ENCODE results near the gene TAMALIN.
A peak's percentile ranks its signal among the peaks of the same experiment; 100 is the strongest.

Gene TAMALIN

DNA sequence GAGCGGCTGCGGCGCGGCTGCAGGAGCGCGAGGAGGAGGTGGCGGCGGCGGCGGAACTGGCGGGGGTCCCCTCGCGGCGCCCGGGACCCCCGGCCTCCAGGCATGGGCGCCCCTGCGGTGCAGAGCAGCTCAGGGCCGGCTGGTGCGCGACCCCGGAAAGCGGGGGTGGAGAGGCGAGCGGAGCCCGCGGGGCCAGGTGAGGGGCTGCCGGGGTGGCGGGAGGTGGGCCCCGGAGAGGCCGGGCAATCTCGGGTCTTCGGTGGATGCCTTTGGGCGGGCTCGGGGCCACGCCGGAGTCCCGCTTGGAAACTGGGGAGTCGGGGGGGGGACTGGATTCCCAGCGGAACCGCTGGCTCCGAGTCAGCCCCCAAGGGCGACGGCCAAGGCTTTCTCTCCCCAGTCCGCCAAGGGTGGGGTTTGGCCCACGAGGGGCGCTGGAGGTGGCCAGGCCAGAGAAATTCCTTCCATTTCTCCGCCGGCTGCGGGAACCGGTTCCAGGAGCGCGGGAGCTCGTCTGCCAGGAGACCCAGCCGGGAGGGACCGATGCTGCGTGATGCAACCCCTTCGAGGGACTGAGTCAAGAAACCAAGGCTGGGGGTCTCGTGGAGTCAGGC, 30.6 kb downstream of the TAMALIN start:
- no peak for DNase-seq

DNA sequence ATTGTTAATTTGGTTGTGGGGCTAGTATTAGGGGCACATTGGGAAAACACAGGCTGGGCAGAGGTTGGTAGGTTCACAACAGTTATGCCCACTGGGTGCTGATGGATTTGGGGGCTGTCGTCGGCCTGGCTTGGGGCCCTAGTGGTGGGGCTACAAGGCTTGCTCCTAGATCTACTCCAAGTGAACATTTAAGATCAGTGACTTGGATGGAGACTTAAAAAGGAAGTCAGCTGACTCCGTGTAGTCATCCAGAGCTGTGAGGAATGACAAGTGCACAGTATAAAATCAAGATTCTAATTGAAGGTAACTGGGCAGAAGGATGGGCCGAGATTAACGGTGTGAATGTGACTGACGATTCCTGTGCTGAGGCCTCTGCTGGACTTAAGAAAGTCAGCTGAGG, 31.7 kb downstream of the TAMALIN start:
- DNase-seq = no peak

DNA sequence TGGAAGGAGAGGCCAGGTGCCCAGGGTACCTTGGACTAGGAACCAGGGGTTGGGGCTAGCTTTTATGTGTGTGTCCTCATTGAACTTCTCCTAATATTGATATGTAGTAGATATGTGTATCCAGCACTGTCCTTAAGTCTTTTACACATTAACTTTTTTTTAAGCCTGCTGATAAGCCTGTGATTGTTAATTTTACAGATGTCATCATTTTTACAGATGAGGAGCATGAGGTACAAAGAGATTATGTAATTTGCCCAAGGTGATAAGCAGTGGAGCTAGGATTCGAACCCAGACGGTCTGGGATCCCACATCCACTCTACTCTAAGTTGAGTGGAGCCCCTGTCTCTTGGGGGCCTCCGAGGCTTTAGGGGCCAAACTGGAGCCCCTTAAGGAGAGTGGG, 34.3 kb downstream of the TAMALIN start:
- DNase-seq = no peak

DNA sequence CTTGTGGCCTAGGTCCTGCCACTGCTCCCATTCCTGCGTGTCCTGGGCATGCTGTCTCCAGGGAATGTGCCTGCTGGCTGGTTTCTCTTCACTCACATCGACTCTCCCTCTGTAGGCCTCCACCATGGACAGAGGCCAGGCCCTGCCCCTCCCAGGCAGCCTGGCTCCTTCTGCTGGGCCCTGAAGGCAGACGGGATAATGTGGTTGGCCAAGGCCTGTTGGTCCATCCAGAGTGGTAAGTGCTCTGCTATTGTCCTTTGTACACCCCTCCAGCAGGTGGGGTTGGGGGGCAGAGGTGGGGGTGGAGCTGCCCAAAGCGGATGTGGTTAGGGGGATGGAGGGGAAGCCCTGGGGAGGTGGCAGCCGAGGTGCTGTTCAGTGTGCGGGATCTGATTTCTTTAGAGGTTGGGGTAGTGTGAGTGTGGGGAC, 35.0 kb downstream of the TAMALIN start:
- DNase-seq = no peak

DNA sequence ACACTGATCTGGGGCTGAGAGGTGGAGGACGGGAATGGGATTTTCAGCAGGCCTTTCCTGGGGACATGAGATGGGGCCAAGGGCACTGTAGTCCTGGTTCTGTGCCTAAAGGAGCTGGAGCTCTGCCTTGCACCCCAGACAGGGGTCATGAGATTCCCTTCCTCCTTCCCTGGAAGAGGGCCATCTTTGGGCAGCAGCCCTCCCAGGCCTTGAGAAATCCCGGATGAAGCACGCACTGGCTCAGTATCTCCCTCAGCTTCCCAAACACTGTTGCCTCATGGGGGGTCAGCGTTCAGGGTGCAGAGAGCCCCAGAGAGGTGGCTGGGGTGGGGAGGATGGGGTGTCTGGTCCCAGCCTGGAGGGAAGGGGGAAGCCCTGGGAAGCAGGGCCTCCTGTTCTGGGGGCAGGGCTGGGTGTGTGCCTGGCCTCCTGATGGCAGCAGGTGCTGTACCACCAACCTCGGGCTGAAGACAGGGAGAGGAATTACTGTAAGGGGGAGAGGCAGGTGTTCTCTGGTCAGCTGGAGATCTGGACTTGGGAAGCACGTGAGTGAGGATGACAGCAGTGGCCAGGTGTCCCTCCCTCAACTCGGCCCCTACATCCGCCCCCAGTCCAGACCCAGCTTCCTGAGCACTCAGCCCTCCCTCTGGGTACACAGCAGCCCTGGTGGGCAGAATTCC, 36.1 kb downstream of the TAMALIN start:
- DNase-seq = no peak

DNA sequence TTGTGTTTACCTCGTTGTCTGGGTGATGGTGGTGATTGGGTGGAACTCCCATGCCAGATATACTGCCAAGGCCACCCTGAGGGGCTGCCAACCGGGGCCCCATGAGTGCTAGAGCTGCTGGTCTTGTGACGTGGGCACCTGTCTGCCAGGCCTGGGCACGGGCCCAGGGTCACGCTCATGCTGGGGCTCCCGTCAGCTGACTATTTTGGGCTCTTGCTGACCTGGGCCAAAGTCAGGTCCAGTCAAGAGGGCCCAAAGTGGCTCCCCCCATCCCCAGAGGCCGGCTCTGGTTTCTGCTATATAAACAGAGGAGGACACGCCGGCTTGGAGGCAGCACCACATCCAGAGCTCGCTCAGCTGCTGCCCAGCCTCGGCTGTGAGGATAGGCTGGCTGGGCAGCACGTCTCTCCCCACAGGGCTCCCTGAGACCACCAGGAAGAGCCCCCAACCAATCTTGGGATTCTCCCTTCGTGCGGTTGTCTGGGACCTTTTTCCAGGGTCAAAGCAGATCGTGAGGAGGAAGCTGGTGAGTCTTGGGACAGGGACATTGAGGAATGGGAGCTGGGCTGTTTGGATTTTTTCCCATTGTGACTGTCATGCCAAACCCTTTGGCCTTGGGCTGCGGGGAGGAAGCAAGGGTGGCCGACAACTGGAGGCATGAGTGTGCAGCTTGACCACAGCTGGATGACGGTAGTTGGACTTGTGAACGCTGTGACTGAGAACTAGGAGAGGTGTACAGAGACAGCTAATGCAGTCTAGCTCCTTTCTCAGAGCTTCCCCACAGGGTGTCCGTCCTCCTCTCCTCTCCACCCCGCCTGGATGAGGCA, 36.9 kb downstream of the TAMALIN start:
- no peak for DNase-seq

DNA sequence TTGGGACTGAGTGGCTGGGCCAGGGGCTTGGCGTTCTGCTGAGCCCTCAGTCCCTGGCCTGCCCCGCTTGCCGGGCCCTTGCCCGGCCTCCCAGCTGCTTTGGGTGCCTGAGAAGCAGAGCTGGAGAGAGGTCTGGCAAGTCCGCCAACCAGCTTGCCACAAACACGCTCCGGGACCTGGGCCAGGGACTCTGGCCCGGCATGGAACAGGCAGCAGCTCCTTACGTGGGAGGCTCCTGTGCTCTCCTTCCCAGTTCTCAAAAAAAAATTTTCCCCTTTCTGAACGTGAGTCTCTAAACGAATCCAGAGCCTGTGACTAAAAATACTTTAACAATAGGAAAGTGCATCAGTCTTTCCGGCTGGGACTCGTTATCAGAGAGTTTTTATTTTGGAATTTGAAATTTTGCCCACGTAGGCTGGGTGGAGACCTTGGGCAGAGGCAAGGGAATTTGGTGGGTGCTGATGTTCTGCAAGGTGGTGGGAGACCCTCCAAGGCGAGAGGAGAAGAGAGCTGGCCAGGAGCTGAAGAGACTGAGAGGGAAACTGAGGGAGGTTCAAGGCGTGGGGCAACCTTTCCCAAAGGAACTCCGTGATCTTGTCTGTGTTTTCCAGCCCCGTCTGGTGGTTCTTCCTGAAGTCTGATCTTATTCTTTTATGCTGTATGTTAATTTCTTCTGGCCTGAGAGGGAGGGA, 37.7 kb downstream of the TAMALIN start:
- DNase-seq = no peak

DNA sequence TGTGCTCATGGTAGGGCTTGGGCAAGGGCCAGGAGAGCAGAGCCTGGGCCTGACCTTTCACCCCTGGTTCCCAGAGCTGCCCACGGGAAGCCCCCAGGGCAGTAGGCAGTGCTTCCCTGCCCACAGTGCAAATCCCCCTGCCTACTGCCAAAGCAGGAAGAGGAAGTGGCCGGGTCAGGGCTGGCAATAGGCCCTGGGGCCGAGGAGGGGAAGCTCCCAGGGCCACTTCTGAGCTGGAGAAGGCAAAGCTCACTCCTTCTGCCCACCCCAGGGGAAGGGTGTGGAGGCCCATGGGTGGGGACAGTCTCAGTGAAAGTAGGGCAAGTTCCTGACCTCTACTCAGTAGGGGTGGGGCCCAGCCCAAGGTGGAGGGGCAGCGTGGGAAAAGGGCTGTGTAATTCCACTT, 39.1 kb downstream of the TAMALIN start:
- no peak for DNase-seq

DNA sequence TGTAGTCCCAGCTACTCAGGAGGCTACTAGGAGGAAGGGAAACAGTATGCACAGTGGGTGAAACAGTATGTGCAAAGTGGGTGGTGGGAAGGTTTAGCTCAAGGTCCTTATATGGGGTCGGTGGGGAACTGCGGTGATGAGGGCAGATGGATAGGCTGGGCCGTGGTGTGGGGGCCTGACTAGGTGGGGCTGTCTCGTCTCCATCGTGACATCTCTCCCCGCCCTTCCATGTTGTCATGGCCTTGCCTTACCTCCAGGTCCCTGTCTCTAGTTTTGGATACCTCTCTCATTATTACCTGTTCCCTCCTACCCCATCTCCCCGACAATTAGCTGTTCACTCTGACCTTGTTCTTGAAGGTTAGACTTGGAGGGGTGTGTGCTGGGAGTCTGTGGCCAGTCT, 40.1 kb downstream of the TAMALIN start:
- DNase-seq = no peak

DNA sequence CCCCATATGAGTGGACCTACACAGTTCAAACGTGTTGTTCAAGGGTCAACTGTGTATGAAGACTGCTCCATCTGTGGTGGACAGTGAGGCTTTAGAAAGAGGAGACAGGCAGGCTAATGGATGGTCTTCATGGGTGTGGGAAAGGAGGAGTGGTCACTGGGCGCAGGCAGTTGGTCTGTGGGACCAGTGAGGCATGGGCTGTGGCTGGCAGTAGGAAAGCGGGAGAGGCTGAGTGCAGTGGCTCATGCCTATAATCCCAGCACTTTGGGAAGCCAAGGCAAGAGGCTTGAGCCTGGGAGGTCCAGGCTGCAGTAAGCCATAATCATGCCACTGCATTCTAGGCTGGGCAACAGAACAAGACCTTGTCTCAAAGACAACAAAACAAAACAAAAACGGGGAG, 42.5 kb downstream of the TAMALIN start:
- DNase-seq = no peak

DNA sequence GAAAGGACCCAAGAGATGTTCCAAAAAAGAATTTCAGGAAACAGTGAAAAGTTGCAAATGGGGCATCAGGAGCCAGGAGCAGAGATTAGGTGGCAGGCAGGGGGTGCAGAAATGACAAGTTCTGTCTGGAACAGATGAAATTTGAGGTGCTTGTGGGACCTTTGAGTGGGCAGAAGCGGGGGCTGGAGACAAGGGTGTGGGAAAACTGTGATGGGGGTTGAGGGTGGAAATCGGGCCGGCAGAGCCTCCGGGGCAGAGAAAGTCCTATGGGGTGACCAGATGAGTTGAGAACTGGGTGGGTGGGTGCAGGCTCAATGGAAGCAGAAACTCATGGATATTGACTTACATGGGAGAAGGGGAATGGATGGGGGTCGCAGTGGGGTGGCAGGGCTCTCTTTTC, 42.9 kb downstream of the TAMALIN start:
- no peak for DNase-seq

DNA sequence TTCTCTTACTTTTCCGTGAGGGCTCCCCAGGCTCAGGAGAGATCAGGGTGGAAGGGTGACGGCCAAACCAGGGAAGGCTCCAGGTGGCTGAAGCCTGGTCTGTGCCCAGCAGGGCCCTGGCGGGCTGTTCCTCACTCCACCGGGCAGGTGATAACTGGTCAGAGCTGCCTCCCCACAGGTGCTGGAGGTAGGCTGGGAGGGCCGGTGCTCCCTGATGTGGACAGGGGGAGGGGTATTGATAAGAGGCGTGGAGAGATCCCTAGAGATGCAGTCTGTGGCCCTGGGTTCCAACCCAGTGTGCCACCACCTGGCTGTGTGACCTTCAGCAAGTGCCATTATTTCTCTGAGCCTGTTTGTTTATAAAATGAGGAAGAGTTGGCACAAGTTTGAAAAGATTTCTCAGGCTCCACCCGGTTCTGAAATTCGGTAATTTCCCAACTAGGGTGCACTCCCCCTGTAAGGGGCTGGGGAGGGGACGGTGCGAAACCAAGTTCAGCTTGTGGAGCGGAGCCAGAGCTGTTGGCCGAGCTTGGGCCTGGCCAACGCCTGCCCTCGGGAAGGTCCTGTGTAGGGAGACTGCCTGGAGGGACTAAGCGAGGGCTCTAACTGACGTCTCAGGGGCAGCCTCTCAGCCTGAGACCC, 43.5 kb downstream of the TAMALIN start:
- no peak for DNase-seq

DNA sequence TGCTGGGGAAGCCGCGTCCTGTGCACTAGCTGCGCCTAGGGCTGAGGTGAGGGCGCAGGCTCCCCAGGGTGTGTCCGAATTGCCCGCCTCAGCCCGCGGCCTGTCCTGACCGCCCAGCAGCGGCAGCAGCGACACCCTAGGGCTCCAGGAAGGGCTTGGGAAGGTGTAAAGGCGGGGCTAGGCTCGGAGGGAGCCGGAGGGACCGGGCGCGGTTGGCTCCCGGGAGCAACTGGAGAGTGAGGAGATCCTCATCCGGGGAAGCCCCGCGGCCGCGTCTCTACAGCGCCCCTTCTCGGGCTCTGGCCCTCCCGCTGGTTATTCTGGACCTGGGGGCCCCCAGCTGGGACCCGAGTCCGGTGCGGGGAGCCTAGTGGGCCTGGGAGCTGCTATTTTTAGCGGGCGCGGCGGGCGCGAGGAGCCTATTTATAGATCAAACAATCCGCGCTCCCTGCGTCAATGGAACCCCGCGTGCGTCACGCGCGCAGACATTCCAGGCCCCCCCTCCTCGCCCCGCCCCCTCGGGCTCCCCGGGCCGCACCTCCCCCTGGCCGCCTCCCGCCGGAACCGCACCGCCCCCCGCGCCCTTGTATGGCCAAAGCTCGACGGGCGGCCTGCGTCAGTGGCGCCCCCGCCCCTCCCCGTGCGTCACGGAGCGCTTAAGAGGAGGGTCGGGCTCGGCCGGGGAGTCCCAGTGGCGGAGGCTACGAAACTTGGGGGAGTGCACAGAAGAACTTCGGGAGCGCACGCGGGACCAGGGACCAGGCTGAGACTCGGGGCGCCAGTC, 44.2 kb downstream of the TAMALIN start, which contains the start of gene NR4A1:
NR4A1 (plus strand) TSS at position 685 of the 784 bp plus-strand sequence. CDS start 2,887 bp downstream, outside the sequence.
- DNase-seq = peak; percentile 87

DNA sequence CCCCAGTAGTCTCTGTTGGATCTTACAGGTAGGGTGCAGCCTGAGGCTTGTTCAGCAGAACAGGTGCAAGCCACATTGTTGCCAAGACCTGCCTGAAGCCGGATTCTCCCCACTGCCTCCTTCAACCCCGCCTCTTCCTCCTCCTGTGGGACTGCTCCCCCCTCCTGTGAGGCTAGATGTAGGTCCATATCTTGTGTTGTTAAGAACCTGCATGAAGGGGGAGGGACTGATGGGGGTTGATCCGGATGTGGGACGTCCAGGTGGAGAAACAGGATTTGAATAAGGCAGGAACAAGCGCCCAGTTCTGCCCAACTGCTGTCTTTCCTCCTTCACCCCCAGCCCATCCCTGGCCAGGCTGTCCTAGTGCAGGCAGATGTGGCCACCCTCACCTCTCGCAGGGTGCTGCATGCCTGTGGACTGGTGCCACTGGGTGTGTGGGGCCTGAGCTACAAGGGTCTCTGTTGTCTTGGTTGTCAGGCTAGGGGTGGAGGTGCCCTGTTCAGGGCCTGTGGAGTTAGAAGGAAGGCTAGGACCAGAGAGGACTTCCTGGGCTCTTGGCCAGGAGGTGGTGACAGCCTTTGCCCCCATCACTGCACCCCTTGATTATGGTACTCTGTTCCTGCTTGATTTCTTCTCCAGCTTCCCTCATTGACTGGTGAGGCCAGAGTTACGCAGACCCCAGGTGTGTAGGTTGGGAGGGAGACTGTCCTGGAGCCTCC, 45.9 kb downstream of the TAMALIN start:
- DNase-seq = no peak

DNA sequence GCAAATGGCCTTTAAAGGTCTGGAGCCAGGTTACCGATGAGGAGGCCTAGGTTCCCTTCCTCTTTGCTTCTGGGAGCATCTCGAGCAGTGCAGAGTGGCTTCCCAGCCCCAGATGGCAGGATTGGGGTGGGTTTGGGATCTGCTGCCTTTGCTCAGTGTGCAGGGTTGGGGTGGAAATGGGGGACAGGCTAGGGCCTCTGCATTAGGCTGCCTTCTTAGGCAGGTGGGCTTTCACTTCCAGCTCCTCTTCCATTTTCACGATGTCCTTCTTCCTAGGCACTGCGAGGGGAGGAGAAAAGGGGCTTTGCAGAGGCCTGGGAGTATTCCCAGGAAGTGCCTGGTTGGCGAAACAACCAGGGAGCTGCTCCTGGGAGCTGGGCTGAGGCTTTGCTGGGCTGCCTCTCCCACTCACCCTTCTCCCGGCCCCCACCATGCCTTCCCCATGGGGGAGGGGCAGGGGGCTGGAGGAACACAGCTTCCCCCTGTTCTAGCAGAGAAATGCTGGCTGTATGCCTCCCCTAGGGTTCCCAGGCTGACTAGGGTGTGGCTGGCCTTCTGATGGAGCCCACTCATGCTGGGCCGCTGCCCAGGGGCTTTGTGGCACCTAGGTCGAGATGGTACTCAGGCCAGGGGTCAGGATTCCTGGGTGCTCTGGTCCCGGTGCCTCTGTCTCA, 46.9 kb downstream of the TAMALIN start:
- no peak for DNase-seq

DNA sequence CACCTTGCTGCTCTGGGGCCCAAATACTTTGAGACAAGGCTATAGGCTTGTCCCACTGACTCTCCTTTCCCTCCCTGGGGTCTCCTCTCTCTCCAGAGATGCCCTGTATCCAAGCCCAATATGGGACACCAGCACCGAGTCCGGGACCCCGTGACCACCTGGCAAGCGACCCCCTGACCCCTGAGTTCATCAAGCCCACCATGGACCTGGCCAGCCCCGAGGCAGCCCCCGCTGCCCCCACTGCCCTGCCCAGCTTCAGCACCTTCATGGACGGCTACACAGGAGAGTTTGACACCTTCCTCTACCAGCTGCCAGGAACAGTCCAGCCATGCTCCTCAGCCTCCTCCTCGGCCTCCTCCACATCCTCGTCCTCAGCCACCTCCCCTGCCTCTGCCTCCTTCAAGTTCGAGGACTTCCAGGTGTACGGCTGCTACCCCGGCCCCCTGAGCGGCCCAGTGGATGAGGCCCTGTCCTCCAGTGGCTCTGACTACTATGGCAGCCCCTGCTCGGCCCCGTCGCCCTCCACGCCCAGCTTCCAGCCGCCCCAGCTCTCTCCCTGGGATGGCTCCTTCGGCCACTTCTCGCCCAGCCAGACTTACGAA, 47.6 kb downstream of the TAMALIN start:
- no peak for DNase-seq

DNA sequence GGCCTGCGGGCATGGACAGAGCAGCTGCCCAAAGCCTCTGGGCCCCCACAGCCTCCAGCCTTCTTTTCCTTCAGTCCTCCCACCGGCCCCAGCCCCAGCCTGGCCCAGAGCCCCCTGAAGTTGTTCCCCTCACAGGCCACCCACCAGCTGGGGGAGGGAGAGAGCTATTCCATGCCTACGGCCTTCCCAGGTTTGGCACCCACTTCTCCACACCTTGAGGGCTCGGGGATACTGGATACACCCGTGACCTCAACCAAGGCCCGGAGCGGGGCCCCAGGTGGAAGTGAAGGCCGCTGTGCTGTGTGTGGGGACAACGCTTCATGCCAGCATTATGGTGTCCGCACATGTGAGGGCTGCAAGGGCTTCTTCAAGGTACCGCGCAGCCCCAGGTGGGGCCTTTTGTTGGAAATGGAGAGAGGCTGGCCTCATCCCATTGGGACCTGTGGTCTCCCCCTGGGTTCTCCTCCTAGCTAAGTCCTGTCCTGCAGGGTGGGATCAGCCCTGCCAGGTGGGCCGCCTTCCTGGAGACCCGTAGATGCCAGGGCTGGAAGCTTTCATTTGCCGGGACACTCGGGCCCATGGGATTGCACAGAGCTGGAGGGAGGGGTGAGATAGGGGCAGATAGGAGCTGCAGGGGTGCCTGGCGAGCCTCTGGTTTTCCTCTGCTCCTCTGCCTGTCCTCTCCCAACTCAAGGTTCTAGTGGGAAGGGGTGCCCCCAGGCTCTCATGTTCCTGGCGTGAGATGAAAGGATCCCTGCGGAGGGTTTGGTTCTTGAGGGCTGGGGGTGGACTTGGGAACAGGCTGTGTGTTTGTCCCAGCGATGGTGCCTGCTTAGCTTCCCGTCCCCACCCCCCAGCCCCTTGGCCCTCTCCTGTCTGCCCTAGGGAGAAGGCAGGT, 48.3 kb downstream of the TAMALIN start:
- DNase-seq = no peak

DNA sequence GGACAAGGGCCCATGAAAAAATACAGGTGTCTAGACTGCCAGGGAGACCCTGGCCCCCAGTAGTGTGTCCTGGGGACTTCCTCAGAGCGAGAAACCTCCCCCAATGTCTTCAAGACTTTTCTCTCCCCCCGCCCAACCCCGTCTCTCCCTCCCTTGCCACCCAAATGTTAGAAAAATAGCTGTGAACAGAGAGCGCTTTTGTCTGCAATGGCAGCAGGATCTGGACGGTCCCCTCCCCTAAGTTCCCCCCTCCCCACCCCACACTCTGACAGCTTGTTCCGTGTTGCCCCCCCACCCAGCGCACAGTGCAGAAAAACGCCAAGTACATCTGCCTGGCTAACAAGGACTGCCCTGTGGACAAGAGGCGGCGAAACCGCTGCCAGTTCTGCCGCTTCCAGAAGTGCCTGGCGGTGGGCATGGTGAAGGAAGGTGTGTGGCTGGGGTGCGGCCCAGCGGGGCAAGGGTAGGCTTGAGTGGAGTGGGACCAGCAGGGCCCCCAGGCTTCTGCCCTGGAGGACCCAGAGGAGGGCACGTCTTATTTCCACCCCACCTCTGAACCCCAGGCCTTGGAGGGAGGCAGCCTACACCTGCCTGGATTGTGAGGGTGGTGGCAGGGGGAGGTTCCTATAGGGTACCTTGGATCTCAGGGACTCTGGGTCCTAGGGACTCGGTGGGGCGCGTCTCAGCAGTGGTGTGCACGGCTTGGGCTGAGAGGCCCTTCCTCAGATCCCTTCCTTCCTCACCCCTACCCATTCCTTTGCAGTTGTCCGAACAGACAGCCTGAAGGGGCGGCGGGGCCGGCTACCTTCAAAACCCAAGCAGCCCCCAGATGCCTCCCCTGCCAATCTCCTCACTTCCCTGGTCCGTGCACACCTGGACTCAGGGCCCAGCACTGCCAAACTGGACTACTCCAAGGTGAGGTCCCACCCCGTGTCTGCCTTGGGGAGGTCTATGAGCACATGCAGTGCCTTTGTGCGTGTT, 49.3 kb downstream of the TAMALIN start:
- DNase-seq = no peak

All from NCI-H2107 (cell line).